ENCODE measurements around the gene MICA.
"Not testable (repeated sequence)": the region's sequence is repeated elsewhere in the genome, so short reads cannot be mapped to it uniquely, and the experiment has no call there.

MICA gene

DNA sequence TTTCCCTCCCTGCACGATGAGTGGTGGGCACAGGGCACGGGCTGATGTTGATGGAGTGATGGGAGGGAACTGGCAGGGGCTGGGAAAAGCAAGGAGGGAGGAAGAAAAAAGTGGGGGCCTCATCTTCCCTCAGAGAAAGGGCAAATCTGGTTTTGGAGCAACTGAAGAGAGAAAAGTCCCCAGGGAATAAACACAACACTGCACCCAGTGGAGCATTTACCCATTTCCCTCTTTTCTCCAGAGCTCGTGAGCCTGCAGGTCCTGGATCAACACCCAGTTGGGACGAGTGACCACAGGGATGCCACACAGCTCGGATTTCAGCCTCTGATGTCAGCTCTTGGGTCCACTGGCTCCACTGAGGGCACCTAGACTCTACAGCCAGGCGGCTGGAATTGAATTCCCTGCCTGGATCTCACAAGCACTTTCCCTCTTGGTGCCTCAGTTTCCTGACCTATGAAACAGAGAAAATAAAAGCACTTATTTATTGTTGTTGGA is 11.4 kb downstream of the MICA start:
- DNase-seq, result no peak

GRCh38 chr6:31416394-31417014 is 13.1 kb downstream of the MICA start:
- DNase-seq, result no peak

DNA sequence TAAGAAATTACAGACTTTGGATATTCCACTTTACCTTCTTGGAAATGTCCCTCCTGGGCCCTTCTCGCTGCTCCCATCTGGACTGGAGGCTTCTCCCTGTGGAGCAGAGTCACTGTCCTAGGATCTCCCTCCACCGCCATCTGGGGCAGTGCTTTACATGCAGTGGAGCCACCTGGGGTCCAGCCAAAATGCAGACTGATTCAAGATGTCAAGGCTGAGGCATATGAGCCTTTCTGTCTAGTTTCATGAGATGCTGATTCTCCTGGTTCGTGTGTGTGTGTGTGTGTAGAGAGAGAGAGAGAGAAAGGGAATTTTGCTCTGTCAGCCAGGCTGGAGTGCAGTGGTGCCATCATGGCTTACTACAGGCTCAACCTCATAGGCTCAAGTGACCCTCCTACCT is 14.9 kb downstream of the MICA start:
- DNase-seq, result no peak

GRCh38 chr6:31419842-31420241 is 16.4 kb downstream of the MICA start:
- DNase-seq, result peak; percentile 17

GRCh38 chr6:31420546-31420945 is 17.2 kb downstream of the MICA start:
- no peak for DNase-seq

GRCh38 chr6:31422587-31422986 is 19.2 kb downstream of the MICA start:
- no peak for DNase-seq

DNA sequence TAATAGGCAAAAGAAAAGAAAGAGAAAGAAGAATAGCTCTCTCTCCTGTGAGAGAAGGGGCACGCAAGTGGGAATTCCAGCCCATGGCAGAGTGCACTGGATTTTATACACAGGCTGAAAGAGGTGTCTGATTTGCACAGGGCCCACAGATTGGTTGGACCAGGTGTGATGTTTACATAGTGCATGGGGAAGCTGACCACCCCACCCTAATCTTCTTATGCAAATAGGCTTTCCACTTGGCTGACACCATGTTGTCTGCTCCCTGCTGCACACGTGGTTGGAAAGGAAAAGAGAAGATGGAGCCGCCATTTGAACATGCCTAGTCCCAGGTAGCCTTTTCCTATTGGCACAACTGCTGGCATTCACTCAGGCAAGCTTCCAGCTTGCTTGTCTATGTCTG is 20.2 kb downstream of the MICA start:
- no peak for DNase-seq

- DNase-seq, result no peak
Observed at GRCh38 chr6:31426395-31427354, 23.3 kb downstream of the MICA start.

GRCh38 chr6:31430449-31430848 is 27.1 kb downstream of the MICA start:
- DNase-seq, result no peak

DNA sequence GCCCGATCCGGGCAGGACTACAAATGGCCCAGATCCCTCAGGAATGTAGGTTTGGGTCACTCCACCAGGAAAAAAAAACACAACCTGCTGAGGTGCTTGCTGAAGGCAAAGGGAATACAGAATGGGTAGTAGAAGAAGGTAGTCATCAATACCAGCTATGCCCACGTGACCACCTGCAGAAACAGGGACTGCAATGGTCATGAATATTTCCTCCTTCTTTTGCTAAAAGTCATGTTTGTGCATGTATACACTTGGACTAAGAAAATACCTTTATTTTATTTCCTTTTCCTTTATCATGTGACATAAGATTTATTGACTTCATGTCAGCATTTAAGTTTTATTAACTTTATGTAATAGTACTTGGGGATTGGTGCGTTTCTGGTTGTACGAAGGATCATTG is 31.7 kb downstream of the MICA start:
- not testable (repeated sequence) for DNase-seq

GRCh38 chr6:31438222-31438621 is 34.8 kb downstream of the MICA start:
- DNase-seq, result no peak

- DNase-seq, result no peak
Observed at GRCh38 chr6:31438677-31439076, 35.3 kb downstream of the MICA start.

- DNase-seq, result peak; percentile 84
Observed at GRCh38 chr6:31441365-31442267, 38.2 kb downstream of the MICA start.

GRCh38 chr6:31446481-31446880 is 43.1 kb downstream of the MICA start:
- DNase-seq, result no peak

DNA sequence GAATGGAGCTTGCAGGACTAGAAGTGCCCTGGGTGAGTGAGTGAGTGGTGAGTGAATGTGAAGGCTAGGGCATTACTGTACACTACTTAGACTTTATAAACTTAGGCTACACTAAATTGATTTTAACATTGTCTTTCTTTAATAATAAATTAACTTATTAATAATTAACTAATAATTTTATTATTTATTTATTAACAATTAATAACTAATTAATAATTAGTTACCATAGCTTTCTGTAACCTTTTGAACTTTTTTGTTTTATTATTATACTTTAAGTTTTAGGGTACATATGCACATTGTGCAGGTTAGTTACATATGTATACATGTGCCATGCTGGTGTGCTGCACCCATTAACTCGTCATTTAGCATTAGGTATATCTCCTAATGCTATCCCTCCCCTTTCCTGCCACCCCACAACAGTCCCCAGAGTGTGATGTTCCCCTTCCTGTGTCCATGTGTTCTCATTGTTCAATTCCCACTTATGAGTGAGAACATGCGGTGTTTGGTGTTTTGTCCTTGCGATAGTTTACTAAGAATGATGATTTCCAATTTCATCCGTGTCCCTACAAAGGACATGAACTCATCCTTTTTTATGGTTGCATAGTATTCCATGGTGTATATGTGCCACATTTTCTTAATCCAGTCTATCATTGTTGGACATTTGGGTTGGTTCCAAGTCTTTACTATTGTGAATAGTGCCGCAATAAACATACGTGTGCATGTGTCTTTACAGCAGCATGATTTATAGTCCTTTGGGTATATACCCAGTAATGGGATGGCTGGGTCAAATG is 43.8 kb downstream of the MICA start:
- not testable (repeated sequence) for DNase-seq

GRCh38 chr6:31450751-31451150 is 47.4 kb downstream of the MICA start:
- no peak for DNase-seq

DNA sequence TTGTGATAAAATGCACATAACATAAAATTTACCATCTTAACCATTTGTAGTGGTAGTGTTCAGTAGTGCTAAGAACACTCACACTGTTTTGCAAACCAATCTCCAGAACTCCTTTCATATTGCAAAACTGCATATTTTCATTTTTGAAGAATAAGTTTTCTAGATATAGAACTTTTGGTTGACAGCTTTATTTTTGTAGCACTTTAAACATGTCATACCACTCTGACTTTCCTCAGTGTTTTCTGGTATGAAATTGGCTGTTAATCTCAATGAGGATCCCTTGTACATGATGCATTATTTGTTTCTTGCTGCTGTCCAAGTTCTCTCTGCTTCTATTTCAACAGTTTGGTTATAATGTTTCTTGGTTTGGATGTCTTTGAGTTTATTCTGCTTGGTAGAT is 49.5 kb downstream of the MICA start:
- DNase-seq, result no peak

- peak; percentile 43 for DNase-seq
Observed at GRCh38 chr6:31453259-31453658, 49.9 kb downstream of the MICA start.

GRCh38 chr6:31459864-31460263 is 56.5 kb downstream of the MICA start:
- not testable (repeated sequence) for DNase-seq

GRCh38 chr6:31460361-31461025 is 57.1 kb downstream of the MICA start:
- no peak for DNase-seq
